ENCODE data around the gene TPM1.
"Not testable (repeated sequence)": the region's sequence is repeated elsewhere in the genome, so short reads cannot be mapped to it uniquely, and the experiment has no call there.

Gene TPM1

GRCh38 chr15:63093486-63094205 is 51.1 kb downstream of the TPM1 start:
- Histone ChIP-seq H3K36me3 (ENCODE audit: control insufficient read depth, insufficient read depth, low read length, severe bottlenecking) (no peaks in the 10 kb centered on the region), H3K4me1 (ENCODE audit: control insufficient read depth, insufficient read depth, low read length) (peaks cover 13% of the 10 kb centered on the region), H3K9ac (ENCODE audit: low read length) (peak overlapping the region; percentile 21), H3K9me3 (ENCODE audit: control insufficient read depth, low read length) (no peaks in the 10 kb centered on the region), H3K27me3 (replicated peaks; ENCODE audit: control insufficient read depth, insufficient read depth, low read length) (no peaks in the 10 kb centered on the region), H3K4me3 (ENCODE audit: low read length) (no peak overlapping the region)
- peak; percentile 88 for DNase-seq (ENCODE audit: low read depth)

GRCh38 chr15:63094495-63094931 is 52.0 kb downstream of the TPM1 start:
- Histone ChIP-seq H3K36me3 (ENCODE audit: control insufficient read depth, insufficient read depth, low read length, severe bottlenecking) (no peaks in the 10 kb centered on the region), H3K4me1 (ENCODE audit: control insufficient read depth, insufficient read depth, low read length) (peaks cover 6% of the 10 kb centered on the region), H3K9me3 (ENCODE audit: control insufficient read depth, low read length) (no peaks in the 10 kb centered on the region), H3K9ac (ENCODE audit: low read length) (peak overlapping the region; percentile 21), H3K27me3 (replicated peaks; ENCODE audit: control insufficient read depth, insufficient read depth, low read length) (no peaks in the 10 kb centered on the region), H3K4me3 (ENCODE audit: low read length) (no peak overlapping the region)
- DNase-seq (ENCODE audit: low read depth): peak; percentile 65

GRCh38 chr15:63096178-63096577 is 53.6 kb downstream of the TPM1 start:
- Histone ChIP-seq H3K9me3 (ENCODE audit: control insufficient read depth, low read length) (no peaks in the 10 kb centered on the region), H3K9ac (ENCODE audit: low read length) (no peak overlapping the region), H3K4me1 (ENCODE audit: control insufficient read depth, insufficient read depth, low read length) (peaks cover 6% of the 10 kb centered on the region), H3K36me3 (ENCODE audit: control insufficient read depth, insufficient read depth, low read length, severe bottlenecking) (no peaks in the 10 kb centered on the region), H3K27me3 (replicated peaks; ENCODE audit: control insufficient read depth, insufficient read depth, low read length) (no peaks in the 10 kb centered on the region), H3K4me3 (ENCODE audit: low read length) (no peak overlapping the region)
- no peak for DNase-seq (ENCODE audit: low read depth)

- not testable (repeated sequence) for H3K4me1 ChIP-seq (ENCODE audit: control insufficient read depth, insufficient read depth, low read length); DNase-seq (ENCODE audit: low read depth); H3K9me3 ChIP-seq (ENCODE audit: control insufficient read depth, low read length); H3K36me3 ChIP-seq (ENCODE audit: control insufficient read depth, insufficient read depth, low read length, severe bottlenecking); H3K9ac ChIP-seq (ENCODE audit: low read length); H3K27me3 ChIP-seq (replicated peaks; ENCODE audit: control insufficient read depth, insufficient read depth, low read length); H3K4me3 ChIP-seq (ENCODE audit: low read length)
Observed at GRCh38 chr15:63098901-63099300, 56.4 kb downstream of the TPM1 start.

- not testable (repeated sequence) for H3K4me1 ChIP-seq (ENCODE audit: control insufficient read depth, insufficient read depth, low read length); H3K9me3 ChIP-seq (ENCODE audit: control insufficient read depth, low read length); H3K27me3 ChIP-seq (replicated peaks; ENCODE audit: control insufficient read depth, insufficient read depth, low read length); H3K36me3 ChIP-seq (ENCODE audit: control insufficient read depth, insufficient read depth, low read length, severe bottlenecking); DNase-seq (ENCODE audit: low read depth); H3K4me3 ChIP-seq (ENCODE audit: low read length); H3K9ac ChIP-seq (ENCODE audit: low read length)
Observed at GRCh38 chr15:63099581-63099980, 57.0 kb downstream of the TPM1 start.

- H3K36me3 ChIP-seq (ENCODE audit: control insufficient read depth, insufficient read depth, low read length, severe bottlenecking): no peaks in the 10 kb centered on the region
- H3K4me3 ChIP-seq (ENCODE audit: low read length): no peak overlapping the region
- DNase-seq (ENCODE audit: low read depth): no peak
- peaks cover 25% of the 10 kb centered on the region for H3K4me1 ChIP-seq (ENCODE audit: control insufficient read depth, insufficient read depth, low read length)
- no peaks in the 10 kb centered on the region for H3K27me3 ChIP-seq (replicated peaks; ENCODE audit: control insufficient read depth, insufficient read depth, low read length)
- H3K9ac ChIP-seq (ENCODE audit: low read length): no peak overlapping the region
- H3K9me3 ChIP-seq (ENCODE audit: control insufficient read depth, low read length): no peaks in the 10 kb centered on the region
Observed at GRCh38 chr15:63103416-63103815, 60.9 kb downstream of the TPM1 start.

GRCh38 chr15:63104727-63105126 is 62.2 kb downstream of the TPM1 start:
- peak; percentile 47 for DNase-seq (ENCODE audit: low read depth)
- no peaks in the 10 kb centered on the region for H3K36me3 ChIP-seq (ENCODE audit: control insufficient read depth, insufficient read depth, low read length, severe bottlenecking)
- no peak overlapping the region for H3K4me3 ChIP-seq (ENCODE audit: low read length)
- H3K27me3 ChIP-seq (replicated peaks; ENCODE audit: control insufficient read depth, insufficient read depth, low read length): no peaks in the 10 kb centered on the region
- no peak overlapping the region for H3K9ac ChIP-seq (ENCODE audit: low read length)
- H3K9me3 ChIP-seq (ENCODE audit: control insufficient read depth, low read length): no peaks in the 10 kb centered on the region
- H3K4me1 ChIP-seq (ENCODE audit: control insufficient read depth, insufficient read depth, low read length): peaks cover 37% of the 10 kb centered on the region

DNA sequence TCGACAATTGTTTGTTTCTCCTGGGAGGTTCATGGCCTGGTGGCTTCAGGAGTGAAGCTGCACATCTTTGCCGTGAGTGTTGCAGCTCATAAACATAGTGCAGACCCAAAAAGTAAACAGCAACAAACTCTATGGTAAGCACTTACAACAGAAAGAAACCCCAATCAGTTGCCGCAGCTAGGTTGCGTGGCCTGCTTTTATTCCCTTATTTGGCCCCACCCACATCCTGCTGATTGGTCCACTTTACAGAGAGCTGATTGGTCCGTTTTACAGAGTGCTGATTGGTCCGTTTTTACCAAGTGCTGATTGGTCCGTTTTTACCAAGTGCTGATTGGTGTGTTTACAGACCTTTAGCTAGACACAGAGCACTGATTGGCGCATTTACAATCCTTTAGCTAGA is 62.8 kb downstream of the TPM1 start:
- not testable (repeated sequence) for H3K9me3 ChIP-seq (ENCODE audit: control insufficient read depth, low read length); H3K9ac ChIP-seq (ENCODE audit: low read length); DNase-seq (ENCODE audit: low read depth); H3K27me3 ChIP-seq (replicated peaks; ENCODE audit: control insufficient read depth, insufficient read depth, low read length); H3K36me3 ChIP-seq (ENCODE audit: control insufficient read depth, insufficient read depth, low read length, severe bottlenecking); H3K4me3 ChIP-seq (ENCODE audit: low read length)
- H3K4me1 ChIP-seq (ENCODE audit: control insufficient read depth, insufficient read depth, low read length): peaks cover 43% of the 10 kb centered on the region

GRCh38 chr15:63107895-63108546 is 65.5 kb downstream of the TPM1 start:
- Histone ChIP-seq H3K9ac (ENCODE audit: low read length) (peak overlapping the region; percentile 26), H3K36me3 (ENCODE audit: control insufficient read depth, insufficient read depth, low read length, severe bottlenecking) (no peaks in the 10 kb centered on the region), H3K9me3 (ENCODE audit: control insufficient read depth, low read length) (no peaks in the 10 kb centered on the region), H3K4me3 (ENCODE audit: low read length) (no peak overlapping the region), H3K4me1 (ENCODE audit: control insufficient read depth, insufficient read depth, low read length) (peaks cover 46% of the 10 kb centered on the region), H3K27me3 (replicated peaks; ENCODE audit: control insufficient read depth, insufficient read depth, low read length) (no peaks in the 10 kb centered on the region)
- DNase-seq (ENCODE audit: low read depth): peak; percentile 99

- no peak overlapping the region for H3K9ac ChIP-seq (ENCODE audit: low read length)
Observed at GRCh38 chr15:63109498-63109897, 67.0 kb downstream of the TPM1 start.

GRCh38 chr15:63109920-63110319 is 67.4 kb downstream of the TPM1 start:
- no peaks in the 10 kb centered on the region for H3K27me3 ChIP-seq (replicated peaks; ENCODE audit: control insufficient read depth, insufficient read depth, low read length)

More at GRCh38 chr15:63109498-63109897, 67.0 kb downstream of the TPM1 start:
- no peaks in the 10 kb centered on the region for H3K27me3 ChIP-seq (replicated peaks; ENCODE audit: control insufficient read depth, insufficient read depth, low read length)
- H3K4me3 ChIP-seq (ENCODE audit: low read length): no peak overlapping the region
- no peaks in the 10 kb centered on the region for H3K36me3 ChIP-seq (ENCODE audit: control insufficient read depth, insufficient read depth, low read length, severe bottlenecking)
- peaks cover 41% of the 10 kb centered on the region for H3K4me1 ChIP-seq (ENCODE audit: control insufficient read depth, insufficient read depth, low read length)
- no peak for DNase-seq (ENCODE audit: low read depth)
- H3K9me3 ChIP-seq (ENCODE audit: control insufficient read depth, low read length): no peaks in the 10 kb centered on the region

More at GRCh38 chr15:63109920-63110319, 67.4 kb downstream of the TPM1 start:
- H3K9ac ChIP-seq (ENCODE audit: low read length): no peak overlapping the region
- no peak overlapping the region for H3K4me3 ChIP-seq (ENCODE audit: low read length)
- peaks cover 37% of the 10 kb centered on the region for H3K4me1 ChIP-seq (ENCODE audit: control insufficient read depth, insufficient read depth, low read length)
- no peak for DNase-seq (ENCODE audit: low read depth)
- H3K9me3 ChIP-seq (ENCODE audit: control insufficient read depth, low read length): no peaks in the 10 kb centered on the region
- no peaks in the 10 kb centered on the region for H3K36me3 ChIP-seq (ENCODE audit: control insufficient read depth, insufficient read depth, low read length, severe bottlenecking)
